Ureter (tissue), 1 donor: ENCODE data around the gene DIP2C. TPM values are rescaled to one million over a fixed set of nuclear protein-coding genes. Genes with fewer than 3 reads are reported as not detected.

Source experiments
- DNase-seq: peaks from one replicate; pipeline ENCODE4 v3.0.0-alpha.2; 2020; ENCODE audit warnings: low spot score
- total RNA-seq: library from RNA; stranded (reverse); gene quantifications from one replicate; pipeline ENCODE4 v1.2.4, GENCODE V29; 2023
- donor health status: DM: yes; HTN: yes; CAD: no.

DIP2C gene
- total RNA-seq, 1 donor from 2014 or later, result 26.8 TPM

GRCh38 chr10:554182-554848 is 135.2 kb downstream of the DIP2C start:
- DNase-seq, result no peak

- DNase-seq, result no peak
Measured at GRCh38 chr10:553233-553632, 136.2 kb downstream of the DIP2C start.

- no peak for DNase-seq
Measured at GRCh38 chr10:552679-553078, 136.8 kb downstream of the DIP2C start.

- DNase-seq, result no peak
Measured at GRCh38 chr10:551373-552252, 137.9 kb downstream of the DIP2C start.

GRCh38 chr10:550665-551372 is 138.6 kb downstream of the DIP2C start:
- DNase-seq, result no peak

GRCh38 chr10:549391-549790 is 140.1 kb downstream of the DIP2C start:
- DNase-seq, result no peak

- no peak for DNase-seq
Measured at GRCh38 chr10:548238-548901, 141.1 kb downstream of the DIP2C start.

- no peak for DNase-seq
Measured at GRCh38 chr10:547591-548081, 141.8 kb downstream of the DIP2C start.

GRCh38 chr10:546971-547590 is 142.4 kb downstream of the DIP2C start:
- peak; percentile 58 for DNase-seq

GRCh38 chr10:546451-546850 is 143.0 kb downstream of the DIP2C start:
- no peak for DNase-seq

GRCh38 chr10:543862-544822 is 145.3 kb downstream of the DIP2C start:
- no peak for DNase-seq

- DNase-seq, result no peak
Measured at GRCh38 chr10:543131-543530, 146.3 kb downstream of the DIP2C start.

- no peak for DNase-seq
Measured at GRCh38 chr10:541750-542371, 147.6 kb downstream of the DIP2C start.

GRCh38 chr10:541041-541440 is 148.4 kb downstream of the DIP2C start:
- no peak for DNase-seq

- DNase-seq, result no peak
Measured at GRCh38 chr10:538895-539294, 150.6 kb downstream of the DIP2C start.

- no peak for DNase-seq
Measured at GRCh38 chr10:536935-537334, 152.5 kb downstream of the DIP2C start.

- no peak for DNase-seq
Measured at GRCh38 chr10:536371-536925, 153.0 kb downstream of the DIP2C start.

GRCh38 chr10:535952-536351 is 153.5 kb downstream of the DIP2C start:
- no peak for DNase-seq

- no peak for DNase-seq
Measured at GRCh38 chr10:535051-535450, 154.4 kb downstream of the DIP2C start.
